ENCODE measurements around the gene MT4. TPM values are rescaled to one million over a fixed set of nuclear protein-coding genes. Genes with fewer than 3 reads are reported as not detected.

The MT4 gene
- total and polyA plus RNA-seq, 10 donors: not detected

DNA sequence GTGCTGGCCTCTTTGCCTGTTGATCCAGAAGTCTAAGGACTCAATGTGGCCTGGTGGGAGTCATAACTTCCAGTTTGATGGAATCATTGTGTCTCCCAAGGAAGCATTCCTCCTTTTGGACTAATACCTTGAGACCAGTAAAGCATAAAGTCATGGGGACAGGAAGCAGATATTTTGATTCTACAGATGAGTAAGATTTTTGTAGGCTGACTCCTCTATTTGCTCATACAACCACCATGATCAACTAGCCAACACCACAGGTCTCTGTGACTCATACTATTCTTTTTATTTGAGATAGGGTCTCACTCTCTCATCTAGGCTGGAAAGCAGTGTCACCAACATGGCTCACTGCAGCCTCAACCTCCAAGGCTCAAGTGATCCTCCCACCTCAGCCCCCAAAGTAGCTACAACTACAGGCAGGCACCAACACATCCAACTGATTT lies 49.7 kb downstream of the MT4 start:
- Histone ChIP-seq H3K36me3 (no peaks in the 10 kb centered on the region), H3K4me3 (no peak overlapping the region), H3K4me1 (peaks cover 14 to 39% (median 31%) of the 10 kb centered on the region in 6 donors), H3K27ac (no peak overlapping the region), H3K9me3 (no peaks in the 10 kb centered on the region), H3K27me3 (replicated peaks in 1 of 7) (peaks cover 0 to 31% (median 11%) of the 10 kb centered on the region in 7 donors)
- TF ChIP-seq, protein P1, sequence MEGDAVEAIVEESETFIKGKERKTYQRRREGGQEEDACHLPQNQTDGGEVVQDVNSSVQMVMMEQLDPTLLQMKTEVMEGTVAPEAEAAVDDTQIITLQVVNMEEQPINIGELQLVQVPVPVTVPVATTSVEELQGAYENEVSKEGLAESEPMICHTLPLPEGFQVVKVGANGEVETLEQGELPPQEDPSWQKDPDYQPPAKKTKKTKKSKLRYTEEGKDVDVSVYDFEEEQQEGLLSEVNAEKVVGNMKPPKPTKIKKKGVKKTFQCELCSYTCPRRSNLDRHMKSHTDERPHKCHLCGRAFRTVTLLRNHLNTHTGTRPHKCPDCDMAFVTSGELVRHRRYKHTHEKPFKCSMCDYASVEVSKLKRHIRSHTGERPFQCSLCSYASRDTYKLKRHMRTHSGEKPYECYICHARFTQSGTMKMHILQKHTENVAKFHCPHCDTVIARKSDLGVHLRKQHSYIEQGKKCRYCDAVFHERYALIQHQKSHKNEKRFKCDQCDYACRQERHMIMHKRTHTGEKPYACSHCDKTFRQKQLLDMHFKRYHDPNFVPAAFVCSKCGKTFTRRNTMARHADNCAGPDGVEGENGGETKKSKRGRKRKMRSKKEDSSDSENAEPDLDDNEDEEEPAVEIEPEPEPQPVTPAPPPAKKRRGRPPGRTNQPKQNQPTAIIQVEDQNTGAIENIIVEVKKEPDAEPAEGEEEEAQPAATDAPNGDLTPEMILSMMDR (IDR thresholded peaks at IDR 0.05 in 8 of 11, conservative IDR thresholded peaks at IDR 0.05 in 3 of 11): no peak
- no peak for TF ChIP-seq POLR2AphosphoS5 (IDR thresholded peaks at IDR 0.05)
- no peak for TF ChIP-seq POLR2A (IDR thresholded peaks at IDR 0.05)
- intact Hi-C loops (cut with DNase I; ENCODE audit: low total_unique reads): no loop called here
- DNase-seq: no peak

DNA sequence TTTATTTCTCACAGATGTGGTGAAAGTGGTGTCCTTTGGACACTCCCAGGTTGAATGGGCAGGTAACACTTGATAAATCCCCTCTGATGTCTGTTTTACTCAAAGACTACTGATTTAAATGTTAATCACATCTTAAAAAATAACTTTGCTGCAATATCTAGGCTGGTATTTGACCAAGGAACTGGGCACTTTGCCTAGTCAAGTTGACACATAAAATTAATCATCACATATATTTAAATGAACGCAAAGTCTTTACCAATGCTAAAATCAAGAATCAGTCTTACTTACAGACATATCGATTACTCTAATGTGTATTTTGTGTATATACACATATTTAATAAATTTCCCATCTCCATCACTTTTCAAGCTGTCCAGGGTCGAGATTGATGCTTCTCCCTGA lies 50.5 kb downstream of the MT4 start:
- H3K36me3 ChIP-seq: no peaks in the 10 kb centered on the region
- intact Hi-C loops (cut with DNase I; ENCODE audit: low total_unique reads): no loop called here
- no peak for DNase-seq
- peaks cover 9 to 31% (median 24%) of the 10 kb centered on the region in 6 donors for H3K4me1 ChIP-seq
- H3K4me3 ChIP-seq: no peak overlapping the region
- peaks cover 0 to 31% (median 11%) of the 10 kb centered on the region in 7 donors for H3K27me3 ChIP-seq (replicated peaks in 1 of 7)
- TF ChIP-seq, protein P1 (IDR thresholded peaks at IDR 0.05 in 8 of 11, conservative IDR thresholded peaks at IDR 0.05 in 3 of 11): no peak
- no peak for TF ChIP-seq POLR2AphosphoS5 (IDR thresholded peaks at IDR 0.05)
- TF ChIP-seq POLR2A (IDR thresholded peaks at IDR 0.05): no peak
- H3K9me3 ChIP-seq: no peaks in the 10 kb centered on the region
- 85 to 92% (median 88%) methylated on average over 3 of the region's 3 CpGs for WGBS, 5 donors
- H3K27ac ChIP-seq: no peak overlapping the region

- WGBS, 5 donors: 39 to 52% (median 46%) methylated on average over 21 to 23 of the region's 23 CpGs
- Histone ChIP-seq H3K27me3 (replicated peaks in 1 of 7) (peaks cover 0 to 31% (median 11%) of the 10 kb centered on the region in 7 donors), H3K4me3 (peak overlapping the region in 7 of 8 donors; percentile 29 to 64 (median 40)), H3K27ac (peak overlapping the region in 6 of 8 donors; percentile 21 to 62 (median 39)), H3K4me1 (peaks cover 0 to 17% (median 12%) of the 10 kb centered on the region in 6 donors), H3K36me3 (no peaks in the 10 kb centered on the region), H3K9me3 (no peaks in the 10 kb centered on the region)
- intact Hi-C loops (cut with DNase I; ENCODE audit: low total_unique reads): no loop called here
- DNase-seq: no peak
- TF ChIP-seq, protein P1 (IDR thresholded peaks at IDR 0.05 in 8 of 11, conservative IDR thresholded peaks at IDR 0.05 in 3 of 11): no peak
- TF ChIP-seq POLR2AphosphoS5 (IDR thresholded peaks at IDR 0.05) (no peak), POLR2A (IDR thresholded peaks at IDR 0.05) (no peak)
Observed at GRCh38 chr16:56616608-56617211, 51.8 kb downstream of the MT4 start.

GRCh38 chr16:56617212-56618085 lies 52.6 kb downstream of the MT4 start:
- WGBS, 5 donors: 4 to 15% (median 6%) methylated on average over 27 to 41 of the region's 41 CpGs
- TF ChIP-seq POLR2AphosphoS5 (IDR thresholded peaks at IDR 0.05) (peak; percentile 55 to 81 (median 77)), POLR2A (IDR thresholded peaks at IDR 0.05) (no peak)
- TF ChIP-seq, protein P1 (IDR thresholded peaks at IDR 0.05 in 8 of 11, conservative IDR thresholded peaks at IDR 0.05 in 3 of 11): peak in 1 of 11 experiments; percentile 6
- Histone ChIP-seq H3K9me3 (no peaks in the 10 kb centered on the region), H3K27ac (peak overlapping the region in 6 of 8 donors; percentile 21 to 62 (median 39)), H3K4me1 (peaks cover 0 to 14% (median 11%) of the 10 kb centered on the region in 6 donors), H3K27me3 (replicated peaks in 1 of 7) (peaks cover 0 to 31% (median 11%) of the 10 kb centered on the region in 7 donors), H3K36me3 (no peaks in the 10 kb centered on the region), H3K4me3 (peak overlapping the region in 7 of 8 donors; percentile 29 to 64 (median 40))
- DNase-seq: peak; percentile 85
- intact Hi-C loops (cut with DNase I; ENCODE audit: low total_unique reads): no loop called here
